ENCODE results near the gene KLHL22. TPM values are rescaled to one million over a fixed set of nuclear protein-coding genes. Genes with fewer than 3 reads are reported as not detected.
A peak's percentile ranks its signal among the peaks of the same experiment; 100 is the strongest.
"Not testable (repeated sequence)": the region's sequence is repeated elsewhere in the genome, so short reads cannot be mapped to it uniquely, and the experiment has no call there.

KLHL22 gene
- total RNA-seq: 18.8 and 21.9 TPM in 2 replicates

DNA sequence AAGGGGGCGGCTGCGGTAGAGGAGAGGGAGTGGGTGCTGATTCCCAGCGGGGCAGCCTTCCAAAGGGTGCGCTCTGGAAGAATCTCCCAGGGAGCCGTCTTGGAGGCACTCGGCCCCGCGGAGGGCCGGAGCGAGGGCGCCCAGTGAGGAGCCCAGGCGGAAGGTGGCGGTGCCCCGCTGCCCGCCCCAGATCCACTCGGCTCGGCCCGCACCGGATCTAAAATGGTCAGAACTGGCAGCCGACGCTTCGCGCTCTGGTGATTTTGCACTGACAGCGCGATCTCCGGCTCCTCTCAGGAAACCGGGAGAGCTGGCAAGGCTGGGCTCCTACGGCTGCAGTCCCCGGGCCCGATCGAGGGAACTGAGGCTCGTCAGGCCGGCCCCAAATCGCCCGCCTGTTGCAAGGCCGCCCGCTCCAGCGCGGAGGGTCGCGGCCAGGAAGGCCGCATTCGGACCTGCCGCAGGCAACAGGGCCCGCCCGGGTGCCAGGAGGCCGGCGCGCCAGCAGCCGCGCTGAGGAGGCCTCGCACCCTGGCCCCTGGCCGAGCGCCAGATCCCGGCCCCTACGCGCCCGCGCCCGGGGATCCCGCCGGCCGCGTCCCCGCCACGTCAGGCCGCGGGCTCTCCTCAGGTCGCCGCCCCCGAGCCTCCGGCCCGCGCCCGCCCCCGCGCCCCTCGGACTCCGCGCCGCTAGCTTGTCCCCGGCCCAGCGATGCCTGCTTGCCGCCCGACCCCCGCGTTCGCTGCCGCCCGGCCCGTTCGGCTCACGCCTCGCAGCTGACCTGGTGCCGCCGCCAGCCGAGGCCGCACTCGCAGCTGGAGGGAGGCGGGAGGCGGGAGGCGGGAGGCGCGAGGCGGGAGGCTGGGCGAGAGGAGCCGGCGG, at the start of gene KLHL22:
Gene KLHL22 (minus strand): TSS at position 818 of the 883 bp plus-strand sequence. CDS start 6,584 bp downstream, outside the sequence.
- DNase-seq (ENCODE audit: low spot score): peak; percentile 12
- Mint-ChIP-seq H3K9me3 (no peaks in the 10 kb centered on the region), H3K27me3 (ENCODE audit: insufficient read depth) (peaks cover 7% of the 10 kb centered on the region), H3K4me3 (peak within 1 kb of the TSS; percentile 89), H3K4me1 (ENCODE audit: low read depth) (peaks cover 22% of the 10 kb centered on the region), H3K36me3 (ENCODE audit: low read depth) (no peaks in the 10 kb centered on the region), H3K27ac (peak within 1 kb of the TSS; percentile 84)
- intact Hi-C loops (cut with micrococcal nuclease): loop anchor here (1.0 kb wide), 1 partner anchor 101 kb away; the partner anchor contains the start of gene ZNF74

DNA sequence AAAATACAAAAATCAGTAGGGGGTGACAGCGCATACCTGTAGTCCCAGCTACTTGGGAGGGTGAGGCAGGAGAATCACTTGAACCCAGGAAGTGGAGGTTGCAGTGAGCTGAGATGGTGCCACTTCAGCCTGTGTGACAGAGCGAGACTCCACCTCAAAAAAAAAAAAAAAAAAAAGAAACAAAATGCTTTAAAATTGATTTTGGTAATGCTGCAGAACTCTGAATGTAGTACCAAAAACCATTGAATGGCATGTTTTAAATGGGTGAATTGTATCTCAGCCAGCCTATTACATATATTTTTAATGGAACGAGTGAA, 49.7 kb upstream of the KLHL22 start:
- H3K27me3 Mint-ChIP-seq (ENCODE audit: insufficient read depth); H3K4me3 Mint-ChIP-seq; intact Hi-C loops (cut with micrococcal nuclease); H3K27ac Mint-ChIP-seq; DNase-seq (ENCODE audit: low spot score); H3K9me3 Mint-ChIP-seq: not testable (repeated sequence)
- peaks cover 29% of the 10 kb centered on the region for H3K36me3 Mint-ChIP-seq (ENCODE audit: low read depth)
- peaks cover 54% of the 10 kb centered on the region for H3K4me1 Mint-ChIP-seq (ENCODE audit: low read depth)

DNA sequence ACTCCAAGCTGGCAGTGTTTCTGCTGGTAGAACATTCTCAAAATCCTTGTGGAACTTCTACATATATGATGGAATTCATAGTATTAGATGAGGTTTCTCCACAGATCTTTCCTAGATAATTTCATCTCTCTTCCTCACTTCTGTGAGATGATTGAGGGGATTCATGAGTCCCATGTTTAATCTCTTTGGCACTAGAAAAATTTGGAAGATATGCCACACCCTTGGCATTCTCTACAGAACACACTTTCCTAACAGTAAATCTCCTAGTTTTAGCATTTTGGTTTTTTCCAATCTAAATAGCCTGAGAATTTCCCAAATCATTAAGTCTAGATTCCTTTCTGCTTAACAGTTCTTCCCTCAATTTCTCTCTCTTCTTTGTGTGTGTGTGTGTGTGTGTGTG, 47.1 kb upstream of the KLHL22 start:
- DNase-seq (ENCODE audit: low spot score): no peak
- Mint-ChIP-seq H3K27ac (no peak overlapping the region), H3K27me3 (ENCODE audit: insufficient read depth) (no peaks in the 10 kb centered on the region), H3K4me1 (ENCODE audit: low read depth) (peaks cover 38% of the 10 kb centered on the region), H3K36me3 (ENCODE audit: low read depth) (peaks cover 44% of the 10 kb centered on the region), H3K4me3 (no peak overlapping the region), H3K9me3 (no peaks in the 10 kb centered on the region)
- intact Hi-C loops (cut with micrococcal nuclease): loop anchor here (2.0 kb wide), 1 partner anchor 14 kb away; no protein-coding TSS in a partner anchor

- Mint-ChIP-seq H3K4me3 (no peak overlapping the region), H3K27me3 (ENCODE audit: insufficient read depth) (no peaks in the 10 kb centered on the region), H3K27ac (no peak overlapping the region), H3K9me3 (no peaks in the 10 kb centered on the region), H3K4me1 (ENCODE audit: low read depth) (peaks cover 38% of the 10 kb centered on the region), H3K36me3 (ENCODE audit: low read depth) (peaks cover 48% of the 10 kb centered on the region)
- no peak for DNase-seq (ENCODE audit: low spot score)
- intact Hi-C loops (cut with micrococcal nuclease): loop anchor here (2.0 kb wide), 1 partner anchor 13 kb away; no protein-coding TSS in a partner anchor
Observed at GRCh38 chr22:20542055-20542454, 46.5 kb upstream of the KLHL22 start.

GRCh38 chr22:20538875-20539274, 43.3 kb upstream of the KLHL22 start:
- peaks cover 35% of the 10 kb centered on the region for H3K36me3 Mint-ChIP-seq (ENCODE audit: low read depth)
- H3K27me3 Mint-ChIP-seq (ENCODE audit: insufficient read depth); intact Hi-C loops (cut with micrococcal nuclease); DNase-seq (ENCODE audit: low spot score); H3K27ac Mint-ChIP-seq; H3K4me3 Mint-ChIP-seq; H3K9me3 Mint-ChIP-seq: not testable (repeated sequence)
- peaks cover 16% of the 10 kb centered on the region for H3K4me1 Mint-ChIP-seq (ENCODE audit: low read depth)

DNA sequence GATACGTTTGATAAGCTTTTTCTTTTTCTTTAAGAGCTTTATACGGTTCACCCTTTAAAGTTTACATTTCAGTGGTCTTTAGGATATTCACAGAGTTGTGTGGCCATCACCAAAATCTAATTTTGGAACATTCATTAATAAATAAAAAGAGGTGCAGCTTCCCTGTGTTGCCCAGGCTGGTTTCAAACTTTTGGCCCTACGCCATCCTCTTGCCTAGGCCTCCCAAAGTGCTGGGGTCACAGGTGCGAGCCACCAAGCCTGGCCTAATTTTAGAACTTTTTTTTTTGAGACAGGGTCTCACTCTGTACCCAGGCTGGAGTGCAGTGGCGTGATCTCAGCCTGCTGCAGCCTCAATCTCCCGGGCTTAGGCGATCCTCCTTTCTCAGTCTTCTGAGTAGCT, 42.4 kb upstream of the KLHL22 start:
- Mint-ChIP-seq H3K27me3 (ENCODE audit: insufficient read depth) (no peaks in the 10 kb centered on the region), H3K9me3 (no peaks in the 10 kb centered on the region), H3K27ac (no peak overlapping the region), H3K4me1 (ENCODE audit: low read depth) (peaks cover 23% of the 10 kb centered on the region), H3K36me3 (ENCODE audit: low read depth) (peaks cover 34% of the 10 kb centered on the region), H3K4me3 (no peak overlapping the region)
- intact Hi-C loops (cut with micrococcal nuclease): no loop called here
- no peak for DNase-seq (ENCODE audit: low spot score)

GRCh38 chr22:20537325-20537756, 41.7 kb upstream of the KLHL22 start:
- no peak for DNase-seq (ENCODE audit: low spot score)
- peaks cover 24% of the 10 kb centered on the region for H3K4me1 Mint-ChIP-seq (ENCODE audit: low read depth)
- no peaks in the 10 kb centered on the region for H3K27me3 Mint-ChIP-seq (ENCODE audit: insufficient read depth)
- no peak overlapping the region for H3K4me3 Mint-ChIP-seq
- peaks cover 28% of the 10 kb centered on the region for H3K36me3 Mint-ChIP-seq (ENCODE audit: low read depth)
- intact Hi-C loops (cut with micrococcal nuclease): no loop called here
- no peak overlapping the region for H3K27ac Mint-ChIP-seq
- H3K9me3 Mint-ChIP-seq: no peaks in the 10 kb centered on the region

GRCh38 chr22:20536590-20537324, 41.2 kb upstream of the KLHL22 start:
- Mint-ChIP-seq H3K4me1 (ENCODE audit: low read depth) (peaks cover 28% of the 10 kb centered on the region), H3K36me3 (ENCODE audit: low read depth) (peaks cover 24% of the 10 kb centered on the region), H3K9me3 (no peaks in the 10 kb centered on the region), H3K4me3 (no peak overlapping the region), H3K27ac (peak overlapping the region; percentile 29), H3K27me3 (ENCODE audit: insufficient read depth) (no peaks in the 10 kb centered on the region)
- intact Hi-C loops (cut with micrococcal nuclease): no loop called here
- no peak for DNase-seq (ENCODE audit: low spot score)

DNA sequence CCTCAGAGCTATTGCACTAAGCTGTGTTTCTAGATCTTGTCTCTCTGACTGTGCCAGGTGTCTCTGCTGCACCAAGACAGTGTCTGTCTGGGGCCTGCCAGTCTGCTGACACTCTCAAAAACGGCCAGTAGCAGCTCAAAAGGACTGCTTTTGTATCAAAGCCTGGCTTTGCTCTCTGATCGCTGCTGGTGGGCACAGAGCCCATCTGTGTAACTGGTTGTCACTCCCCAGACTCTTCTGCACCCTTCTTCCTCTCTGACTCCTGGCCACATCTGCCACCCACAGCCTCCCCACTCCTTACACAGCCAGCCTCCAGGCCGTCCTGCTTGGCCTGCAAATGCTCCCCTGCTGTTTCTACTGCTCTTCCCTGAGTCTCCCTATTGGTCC, 38.3 kb upstream of the KLHL22 start:
- peaks cover 35% of the 10 kb centered on the region for H3K4me1 Mint-ChIP-seq (ENCODE audit: low read depth)
- H3K36me3 Mint-ChIP-seq (ENCODE audit: low read depth): peaks cover 16% of the 10 kb centered on the region
- no peaks in the 10 kb centered on the region for H3K9me3 Mint-ChIP-seq
- DNase-seq (ENCODE audit: low spot score): no peak
- no peak overlapping the region for H3K4me3 Mint-ChIP-seq
- H3K27me3 Mint-ChIP-seq (ENCODE audit: insufficient read depth): no peaks in the 10 kb centered on the region
- peak overlapping the region; percentile 37 for H3K27ac Mint-ChIP-seq
- intact Hi-C loops (cut with micrococcal nuclease): no loop called here

GRCh38 chr22:20533095-20533878, 37.7 kb upstream of the KLHL22 start:
- Mint-ChIP-seq H3K9me3 (no peaks in the 10 kb centered on the region), H3K27ac (peak overlapping the region; percentile 71), H3K4me1 (ENCODE audit: low read depth) (peaks cover 35% of the 10 kb centered on the region), H3K36me3 (ENCODE audit: low read depth) (peaks cover 10% of the 10 kb centered on the region), H3K4me3 (peak overlapping the region; percentile 37), H3K27me3 (ENCODE audit: insufficient read depth) (no peaks in the 10 kb centered on the region)
- intact Hi-C loops (cut with micrococcal nuclease): no loop called here
- DNase-seq (ENCODE audit: low spot score): no peak

DNA sequence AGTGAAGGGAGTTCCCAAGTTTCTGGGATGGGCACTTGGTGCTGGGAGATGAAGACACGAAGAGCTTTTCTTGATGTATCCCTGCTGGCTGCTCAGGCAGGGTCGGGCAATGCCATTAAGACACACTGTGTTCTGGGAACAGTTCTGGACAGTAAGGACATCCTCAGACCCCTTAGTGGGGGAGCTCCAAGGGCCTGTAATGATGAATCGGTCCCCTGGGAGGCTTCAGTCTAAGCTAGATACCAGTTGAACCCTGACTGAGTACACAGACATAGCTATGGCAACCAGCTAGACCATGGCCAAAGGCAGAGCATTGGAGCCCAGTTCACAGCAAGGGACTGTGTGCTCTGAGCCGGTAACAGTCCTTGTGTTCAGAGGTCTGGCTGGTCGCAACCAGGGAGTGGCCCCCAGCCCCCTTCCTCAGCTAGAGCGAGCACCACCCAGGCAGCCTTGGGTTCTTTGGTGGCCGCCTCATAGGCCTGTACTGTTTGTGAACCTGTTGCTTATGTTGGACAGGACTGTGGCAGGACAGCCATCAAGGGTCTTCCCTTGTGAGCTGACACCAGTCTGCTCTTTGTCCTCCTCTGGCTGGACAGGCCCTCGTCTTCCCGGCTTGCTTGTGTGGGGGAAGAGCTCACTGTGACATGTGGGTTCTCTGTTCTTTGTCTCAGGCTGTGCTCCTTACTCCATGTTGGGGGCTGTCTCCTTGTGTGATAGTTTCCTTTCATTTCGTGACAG, 36.8 kb upstream of the KLHL22 start:
- Mint-ChIP-seq H3K9me3 (no peaks in the 10 kb centered on the region), H3K4me1 (ENCODE audit: low read depth) (peaks cover 40% of the 10 kb centered on the region), H3K4me3 (no peak overlapping the region), H3K27me3 (ENCODE audit: insufficient read depth) (no peaks in the 10 kb centered on the region), H3K36me3 (ENCODE audit: low read depth) (peaks cover 11% of the 10 kb centered on the region), H3K27ac (peak overlapping the region; percentile 71)
- no peak for DNase-seq (ENCODE audit: low spot score)
- intact Hi-C loops (cut with micrococcal nuclease): no loop called here
